Ovary (tissue), 9 donors: ENCODE measurements around the gene PDE8A. TPM values are rescaled to one million over a fixed set of nuclear protein-coding genes. Genes with fewer than 3 reads are reported as not detected.

Source experiments
- DNase-seq, 5 donors: peaks; one replicate each; pipeline ENCODE4 v3.0.0-alpha.2; 2019 to 2020
- H3K27ac ChIP-seq, 2 donors: fragments of 200-600 bp; one replicate each; pipeline versions ENCODE4 v1.5.1 to v1.8.0; 2019 to 2022
- H3K27me3 ChIP-seq: fragments of 200-600 bp; one replicate; pipeline ENCODE4 v1.8.0; 2022
- H3K36me3 ChIP-seq: fragments of 200-600 bp; sonication (generic); one replicate; pipeline ENCODE4 v1.5.1; 2019
- H3K4me1 ChIP-seq: one replicate; pipeline ENCODE4 v1.8.1; 2013; ENCODE audit warnings: mild to moderate bottlenecking, moderate library complexity; ENCODE audit not compliant: insufficient read depth
- H3K4me3 ChIP-seq: fragments of 200-600 bp; sonication (generic); one replicate; pipeline ENCODE4 v1.5.1; 2017
- H3K9me3 ChIP-seq, 2 donors: fragments of 200-600 bp in 1 of 2; sonication (generic) in 1 of 2; one replicate each; pipeline versions ENCODE4 v1.5.1 to v1.8.1; 2013 to 2019; ENCODE audit warnings: mild to moderate bottlenecking in 1 of 2, moderate library complexity in 1 of 2
- CTCF ChIP-seq, 3 donors: fragments of 450-650 bp in 2 of 3; fragments of 200-600 bp in 1 of 3; IDR thresholded peaks; one replicate each; pipeline versions ENCODE4 v1.5.1 to v1.8.0; 2016 to 2022; ENCODE audit warnings: antibody characterized with exemption in 3 of 3, mild to moderate bottlenecking in 1 of 3
- EP300 ChIP-seq: sonication (generic); formaldehyde crosslinking; IDR thresholded peaks from one replicate; pipeline ENCODE4 v1.6.1; 2017; ENCODE audit warnings: antibody characterized with exemption
- POLR2A ChIP-seq: fragments of 450-650 bp; IDR thresholded peaks from one replicate; pipeline ENCODE4 v1.6.1; 2017; ENCODE audit warnings: antibody characterized with exemption, mild to moderate bottlenecking, moderate library complexity
- WGBS, 3 donors: extraction: QIAGEN DNeasy Blood & Tissue Kit in 1 of 3; methylation state at CpG; one replicate each; pipeline versions ENCODE4 v1.1.5 to v1.1.7; 2013 to 2017; 5-methylcytosine and 5-hydroxymethylcytosine counted together
- intact Hi-C, 4 donors: fragments of 100-400 bp; cut with DNase I; formaldehyde crosslinking; loops; one replicate each; pipeline versions ENCODE4 v1.11.0 to v1.15.1; 2022 to 2023
- polyA plus RNA-seq, 2 donors: library from polyadenylated mRNA; stranded (reverse); fragments of 200-250 nt in 1 of 2; fragments of 350-450 nt in 1 of 2; fragmentation: Illumina TruSeq in 1 of 2; extraction: RNeasy Lipid Tissue Mini Kit (QIAGEN cat#74804) in 1 of 2; gene quantifications; one replicate each; pipeline ENCODE4 v1.2.3, GENCODE V29; 2013 to 2014
- total RNA-seq, 7 donors: library from RNA; depleted of rRNA in 2 of 7; stranded (reverse); fragments of >200 nt in 2 of 7; fragmentation: NEBNext Ultra II Directional in 3 of 7; extraction: Animal tissue kit (Norgen Biotek cat#: 25700) in 3 of 7; gene quantifications; one replicate each; pipeline versions ENCODE4 v1.1.0 to v1.2.4, GENCODE V29; 2016 to 2023
- donor health status: DM: no; HTN: no; CAD: no; lungs with moderate emphysema.
- donor health status: DM: no; HTN: no; CAD: no.
- donor health status: Bipolar disorder and iron deficiency.
- donor health status: DM: yes; HTN: yes; CAD: no.
- donor health status: DM: no; HTN: no; CAD: no.
- donor health status: DM: yes; HTN: yes; CAD: no.

PDE8A gene
- total and polyA plus RNA-seq, 9 donors: 13.8 to 61.8 (median 33.2) TPM

- H3K27me3 ChIP-seq: no peaks in the 10 kb centered on the region
- H3K4me3 ChIP-seq: no peak overlapping the region
- H3K9me3 ChIP-seq: no peaks in the 10 kb centered on the region
- no peak for DNase-seq
- no peaks in the 10 kb centered on the region for H3K4me1 ChIP-seq
- intact Hi-C loops: no loop called here
- TF ChIP-seq POLR2A (no peak), EP300 (no peak), CTCF (IDR thresholded peaks at IDR 0.05) (no peak)
- H3K27ac ChIP-seq: no peak overlapping the region
- 94 to 96% (median 95%) methylated on average over 2 of the region's 2 CpGs for WGBS, 3 donors
- H3K36me3 ChIP-seq: no peaks in the 10 kb centered on the region
Measured at GRCh38 chr15:85086855-85087254, 105.2 kb downstream of the PDE8A start.

- 87 to 97% (median 89%) methylated on average over 5 of the region's 5 CpGs for WGBS, 3 donors
- Histone ChIP-seq H3K4me1 (no peaks in the 10 kb centered on the region), H3K9me3 (no peaks in the 10 kb centered on the region), H3K27ac (no peak overlapping the region), H3K4me3 (no peak overlapping the region), H3K27me3 (no peaks in the 10 kb centered on the region), H3K36me3 (no peaks in the 10 kb centered on the region)
- TF ChIP-seq POLR2A (no peak), EP300 (no peak), CTCF (IDR thresholded peaks at IDR 0.05) (no peak)
- DNase-seq: no peak
- intact Hi-C loops: no loop called here
Measured at GRCh38 chr15:85088300-85088699, 106.6 kb downstream of the PDE8A start.

- no peaks in the 10 kb centered on the region for H3K4me1 ChIP-seq
- no peaks in the 10 kb centered on the region for H3K36me3 ChIP-seq
- H3K9me3 ChIP-seq: no peaks in the 10 kb centered on the region
- intact Hi-C loops: no loop called here
- TF ChIP-seq POLR2A (no peak), EP300 (no peak), CTCF (IDR thresholded peaks at IDR 0.05) (no peak)
- no peak for DNase-seq
- WGBS, 3 donors: 90 to 93% (median 91%) methylated on average over 5 of the region's 5 CpGs
- no peak overlapping the region for H3K27ac ChIP-seq
- no peaks in the 10 kb centered on the region for H3K27me3 ChIP-seq
- H3K4me3 ChIP-seq: no peak overlapping the region
Measured at GRCh38 chr15:85089929-85090597, 108.4 kb downstream of the PDE8A start.

GRCh38 chr15:85091990-85092389 lies 110.3 kb downstream of the PDE8A start:
- Histone ChIP-seq H3K27me3 (no peaks in the 10 kb centered on the region), H3K36me3 (no peaks in the 10 kb centered on the region), H3K4me1 (no peaks in the 10 kb centered on the region), H3K27ac (no peak overlapping the region), H3K4me3 (no peak overlapping the region), H3K9me3 (no peaks in the 10 kb centered on the region)
- TF ChIP-seq POLR2A: no peak
- no peak for DNase-seq
- WGBS, 3 donors: 84 to 92% (median 92%) methylated on average over 2 of the region's 2 CpGs
- intact Hi-C loops: no loop called here

- Histone ChIP-seq H3K4me3 (no peak overlapping the region), H3K4me1 (no peaks in the 10 kb centered on the region), H3K36me3 (no peaks in the 10 kb centered on the region), H3K27me3 (no peaks in the 10 kb centered on the region), H3K27ac (no peak overlapping the region), H3K9me3 (no peaks in the 10 kb centered on the region)
- WGBS, 3 donors: 92 to 95% (median 92%) methylated on average over 3 of the region's 3 CpGs
- TF ChIP-seq POLR2A (no peak), EP300 (no peak)
- intact Hi-C loops: no loop called here
- DNase-seq: no peak
Measured at GRCh38 chr15:85094685-85095084, 113.0 kb downstream of the PDE8A start.
